Measurements from ENCODE around the gene CHST5. TPM values are rescaled to one million over a fixed set of nuclear protein-coding genes. Genes with fewer than 3 reads are reported as not detected.
"Not testable (repeated sequence)": the region's sequence is repeated elsewhere in the genome, so short reads cannot be mapped to it uniquely, and the experiment has no call there.

The CHST5 gene
- total and polyA plus RNA-seq, 7 donors: 0.41 to 18.3 (median 15.0) TPM; not detected in 3

GRCh38 chr16:75501359-75501758 lies 34.5 kb downstream of the CHST5 start:
- peak overlapping the region in 2 of 4 donors; percentile 47 to 75 for H3K27ac ChIP-seq
- no peak overlapping the region for H3K4me3 ChIP-seq
- no peak for DNase-seq
- no peaks in the 10 kb centered on the region for H3K36me3 ChIP-seq
- no peaks in the 10 kb centered on the region for H3K27me3 ChIP-seq
- intact Hi-C loops (cut with DNase I): no loop called here
- H3K4me1 ChIP-seq: peaks cover 0 to 12% (median 4%) of the 10 kb centered on the region in 4 donors
- 90 to 92% methylated on average over 5 of the region's 5 CpGs for WGBS, 2 donors
- no peaks in the 10 kb centered on the region for H3K9me3 ChIP-seq
- TF ChIP-seq EP300 (IDR thresholded peaks at IDR 0.05): no peak
- TF ChIP-seq POLR2A (IDR thresholded peaks at IDR 0.05): no peak
- TF ChIP-seq POLR2AphosphoS5 (IDR thresholded peaks at IDR 0.05): no peak
- TF ChIP-seq, protein P1, sequence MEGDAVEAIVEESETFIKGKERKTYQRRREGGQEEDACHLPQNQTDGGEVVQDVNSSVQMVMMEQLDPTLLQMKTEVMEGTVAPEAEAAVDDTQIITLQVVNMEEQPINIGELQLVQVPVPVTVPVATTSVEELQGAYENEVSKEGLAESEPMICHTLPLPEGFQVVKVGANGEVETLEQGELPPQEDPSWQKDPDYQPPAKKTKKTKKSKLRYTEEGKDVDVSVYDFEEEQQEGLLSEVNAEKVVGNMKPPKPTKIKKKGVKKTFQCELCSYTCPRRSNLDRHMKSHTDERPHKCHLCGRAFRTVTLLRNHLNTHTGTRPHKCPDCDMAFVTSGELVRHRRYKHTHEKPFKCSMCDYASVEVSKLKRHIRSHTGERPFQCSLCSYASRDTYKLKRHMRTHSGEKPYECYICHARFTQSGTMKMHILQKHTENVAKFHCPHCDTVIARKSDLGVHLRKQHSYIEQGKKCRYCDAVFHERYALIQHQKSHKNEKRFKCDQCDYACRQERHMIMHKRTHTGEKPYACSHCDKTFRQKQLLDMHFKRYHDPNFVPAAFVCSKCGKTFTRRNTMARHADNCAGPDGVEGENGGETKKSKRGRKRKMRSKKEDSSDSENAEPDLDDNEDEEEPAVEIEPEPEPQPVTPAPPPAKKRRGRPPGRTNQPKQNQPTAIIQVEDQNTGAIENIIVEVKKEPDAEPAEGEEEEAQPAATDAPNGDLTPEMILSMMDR (IDR thresholded peaks at IDR 0.05): no peak

DNA sequence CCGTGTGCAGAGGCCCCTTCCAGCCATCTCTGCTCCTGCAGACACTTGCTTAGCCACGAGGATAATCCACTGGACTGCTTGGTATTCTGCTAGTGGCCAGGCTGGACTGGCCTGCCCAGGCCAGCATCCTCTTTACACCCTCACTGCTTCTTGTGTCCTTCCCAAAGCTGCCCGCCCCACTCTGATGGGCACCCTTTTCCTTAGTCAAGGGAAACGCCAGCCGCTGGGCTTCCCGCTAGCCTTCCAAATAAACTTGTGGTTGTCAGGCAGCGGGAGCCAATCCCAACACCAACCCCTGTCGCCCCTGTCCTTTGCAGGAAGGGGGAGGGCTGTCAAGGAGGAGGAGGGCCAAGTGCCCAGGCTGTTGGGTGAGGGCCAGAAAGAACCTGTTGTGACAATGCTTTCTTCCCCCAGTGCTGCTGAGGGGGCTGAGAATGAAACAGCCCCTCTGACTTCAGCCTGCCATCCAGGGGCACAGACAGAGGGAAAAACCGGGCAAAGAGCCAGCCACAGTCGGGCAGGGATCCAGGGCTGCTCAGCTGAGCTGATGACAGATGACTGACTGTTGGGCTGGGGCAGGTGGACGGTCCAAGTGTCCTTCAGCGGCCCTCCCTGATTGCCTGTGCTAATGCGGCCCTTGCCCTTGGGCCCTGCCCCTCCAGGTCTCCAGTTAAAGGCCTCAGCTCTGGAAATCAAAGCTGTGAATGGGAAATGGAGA lies 37.1 kb downstream of the CHST5 start:
- peaks cover 0 to 26% (median 15%) of the 10 kb centered on the region in 4 donors for H3K4me1 ChIP-seq
- 16 to 39% methylated on average over 10 of the region's 13 CpGs for WGBS, 2 donors

DNA sequence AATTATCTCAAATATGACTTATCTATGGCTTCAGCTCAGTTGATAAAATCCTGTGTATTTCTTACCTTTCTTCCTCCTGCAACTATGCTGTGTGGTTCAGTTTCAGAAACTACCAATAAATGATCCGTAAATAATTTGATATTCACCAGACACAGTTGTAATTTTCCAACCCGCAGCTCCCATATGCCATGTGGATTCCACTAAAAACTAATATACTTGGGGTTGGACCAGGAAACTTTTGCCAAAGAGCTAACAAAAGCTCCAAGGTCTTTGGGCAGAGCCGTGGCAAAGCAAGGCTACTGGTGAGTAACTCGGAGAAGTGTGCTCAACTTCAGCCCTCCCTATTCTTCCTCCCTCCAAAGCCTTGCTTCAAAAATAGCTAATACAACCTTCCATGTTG lies 38.4 kb downstream of the CHST5 start:
- Histone ChIP-seq H3K4me3 (no peak overlapping the region), H3K27me3 (peaks cover 0 to 19% (median 6%) of the 10 kb centered on the region in 3 donors), H3K27ac (no peak overlapping the region), H3K4me1 (peaks cover 0 to 26% (median 15%) of the 10 kb centered on the region in 4 donors), H3K9me3 (no peaks in the 10 kb centered on the region), H3K36me3 (no peaks in the 10 kb centered on the region)
- TF ChIP-seq EP300 (IDR thresholded peaks at IDR 0.05): no peak
- TF ChIP-seq POLR2A (IDR thresholded peaks at IDR 0.05): no peak
- no peak for TF ChIP-seq POLR2AphosphoS5 (IDR thresholded peaks at IDR 0.05)
- TF ChIP-seq, protein P1 (IDR thresholded peaks at IDR 0.05): no peak
- intact Hi-C loops (cut with DNase I): no loop called here
- no peak for DNase-seq
- WGBS, 2 donors: 63 to 77% methylated on average over 4 of the region's 4 CpGs

More for the DNA sequence above, 37.1 kb downstream of the CHST5 start:
- Histone ChIP-seq H3K27ac (peak overlapping the region in 1 of 4 donors; percentile 49), H3K27me3 (peaks cover 0 to 14% (median 6%) of the 10 kb centered on the region in 3 donors)
- DNase-seq; H3K4me3 ChIP-seq; H3K9me3 ChIP-seq; H3K36me3 ChIP-seq; intact Hi-C loops (cut with DNase I): not testable (repeated sequence)

DNA sequence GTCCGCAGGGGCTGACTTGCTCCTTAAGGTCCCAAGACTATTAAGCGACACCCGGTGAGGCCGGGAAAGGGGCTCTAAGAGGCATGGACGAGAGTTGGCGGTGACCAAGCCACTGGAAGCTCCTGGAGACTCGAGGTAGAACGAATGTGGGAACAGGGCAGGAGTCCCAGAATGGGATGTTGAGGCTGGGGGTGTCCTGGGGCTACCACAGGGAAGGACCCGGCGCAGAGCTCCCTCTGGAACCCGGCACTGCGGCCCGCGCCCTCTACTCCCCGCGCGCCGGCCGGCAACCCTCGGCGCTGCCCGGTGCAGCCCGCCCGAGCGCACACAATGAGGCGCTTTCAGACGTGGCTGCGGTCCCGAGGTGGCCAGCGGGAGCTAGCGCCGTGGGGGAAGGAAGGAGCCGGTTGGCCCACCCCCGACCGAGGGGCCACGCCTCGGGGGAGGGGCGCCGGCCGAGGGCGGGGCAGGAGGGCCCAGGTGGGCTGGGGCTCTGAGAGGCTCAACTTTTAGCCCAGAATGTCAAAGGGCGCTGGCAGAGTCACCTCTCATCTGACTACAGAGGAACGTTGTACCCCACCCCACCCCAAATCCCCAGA lies 40.7 kb downstream of the CHST5 start, which contains the start of gene CHST6:
Gene CHST6, minus strand, starts transcription at position 366 of the 599 bp plus-strand sequence. CDS start 15,613 bp downstream, outside the sequence.
- H3K4me1 ChIP-seq: peaks cover 0 to 17% (median 12%) of the 10 kb centered on the region in 4 donors
- no peaks in the 10 kb centered on the region for H3K9me3 ChIP-seq
- intact Hi-C loops (cut with DNase I): no loop called here
- no peaks in the 10 kb centered on the region for H3K36me3 ChIP-seq
- peak in 2 of 4 donors; percentile 28 to 47 for TF ChIP-seq POLR2AphosphoS5 (IDR thresholded peaks at IDR 0.05)
- TF ChIP-seq, protein P1 (IDR thresholded peaks at IDR 0.05): no peak
- no peak for DNase-seq
- H3K27me3 ChIP-seq: peaks cover 0 to 32% (median 6%) of the 10 kb centered on the region in 3 donors
- 2% methylated on average over 43 of the region's 43 CpGs for WGBS, 2 donors
- peak within 1 kb of the TSS; percentile 20 to 47 (median 36) for H3K4me3 ChIP-seq
- H3K27ac ChIP-seq: peak within 1 kb of the TSS in 1 of 4 donors; percentile 4

DNA sequence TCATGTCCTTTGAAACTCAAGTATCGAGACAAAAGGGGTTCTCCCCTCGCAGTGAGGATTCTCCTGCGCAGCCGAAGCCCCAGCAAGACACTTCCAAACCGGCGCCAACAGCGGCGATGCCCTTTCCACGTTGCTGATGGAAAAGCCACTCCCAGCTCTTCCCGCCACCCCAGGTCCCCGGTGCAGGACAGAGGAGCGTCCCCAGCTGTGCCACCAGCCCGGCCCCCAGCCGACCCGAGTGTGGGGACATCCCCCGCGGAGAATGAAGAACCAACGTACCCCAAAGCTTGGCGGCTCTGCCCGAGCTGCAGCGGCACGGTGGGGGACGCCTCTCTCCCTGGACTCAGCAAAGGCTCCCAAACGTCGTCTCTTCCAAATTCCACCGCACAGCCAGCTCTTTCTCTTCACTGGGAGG lies 41.2 kb downstream of the CHST5 start:
- DNase-seq: no peak
- peaks cover 0 to 32% (median 6%) of the 10 kb centered on the region in 3 donors for H3K27me3 ChIP-seq
- peak overlapping the region in 1 of 4 donors; percentile 4 for H3K27ac ChIP-seq
- H3K36me3 ChIP-seq: no peaks in the 10 kb centered on the region
- H3K9me3 ChIP-seq: no peaks in the 10 kb centered on the region
- 4 to 14% methylated on average over 26 of the region's 26 CpGs for WGBS, 2 donors
- intact Hi-C loops (cut with DNase I): no loop called here
- H3K4me3 ChIP-seq: peak overlapping the region; percentile 20 to 47 (median 36)
- TF ChIP-seq POLR2AphosphoS5 (IDR thresholded peaks at IDR 0.05) (no peak), POLR2A (IDR thresholded peaks at IDR 0.05) (no peak)
- TF ChIP-seq, protein P1 (IDR thresholded peaks at IDR 0.05): no peak
- peaks cover 0 to 17% (median 12%) of the 10 kb centered on the region in 4 donors for H3K4me1 ChIP-seq
